GM12878 (cell line): ENCODE data around the gene DAB2IP. TPM values are rescaled to one million over a fixed set of nuclear protein-coding genes. Genes with fewer than 3 reads are reported as not detected.

Source experiments
- ATAC-seq: fragments of 200-7000 bp; cut with Tn5 transposase; 3 replicates; pipeline ENCODE4 v1.9.1; 2020; ENCODE audit warnings: mild to moderate bottlenecking, moderate library complexity
- BruUV-seq: library from RNA; stranded (reverse); fragments of 400-500 nt; replicated peaks from 2 replicates; lab custom pipeline; 2021; lab: Mats Ljungman, UMichigan
- CTCF ChIA-PET: fragments of 300-600 bp; sonication (Branson Sonifier 250); formaldehyde crosslinking; extraction: SDS; loops from one replicate; lab custom pipeline; 2021; ENCODE audit warnings: inconsistent platforms; lab: Yijun Ruan, JAX
- POLR2A ChIA-PET: fragments of 350-600 bp; formaldehyde crosslinking; extraction: SDS; loops from one replicate; lab custom pipeline; 2021; ENCODE audit warnings: inconsistent platforms; lab: Charles Lee
- RAD21 ChIA-PET: fragments of 300-600 bp; sonication (Branson Sonifier 250); formaldehyde crosslinking; loops from one replicate; lab custom pipeline; 2023; ENCODE audit warnings: antibody characterized with exemption; ENCODE audit not compliant: unreplicated experiment; lab: Charles Lee
- SMC1A ChIA-PET: fragments of 300-600 bp; sonication (Branson Sonifier 250); formaldehyde crosslinking; loops from one replicate; lab custom pipeline; 2023; ENCODE audit not compliant: unreplicated experiment, uncharacterized antibody; lab: Charles Lee
- DNase-seq: peaks from one replicate; pipeline ENCODE4 v3.0.0-alpha.2; 2011; ENCODE audit warnings: low read depth, low spot score
- FAIRE-seq: peaks from 3 replicates; lab custom pipeline; 2011; peaks lifted over from hg19 to GRCh38; lab: Jason Lieb, UNC
- H2AFZ ChIP-seq: 2 replicates; pipeline ENCODE4 v1.6.0; 2011; ENCODE audit warnings: low read depth, low read length, control low read depth; ENCODE audit not compliant: control insufficient read depth
- H3K27ac ChIP-seq: 2 replicates; pipeline ENCODE4 v1.5.1; 2011; ENCODE audit warnings: control low read depth; ENCODE audit not compliant: control insufficient read depth, insufficient read depth
- H3K27me3 ChIP-seq, 2 experiments: replicated peaks in 1 of 2; 2 replicates each; pipeline versions ENCODE4 v1.6.0 to v1.6.1; 2011; ENCODE audit warnings: low read length in 1 of 2; ENCODE audit not compliant: control insufficient read depth in 2 of 2, insufficient read depth in 2 of 2
- H3K36me3 ChIP-seq, 2 experiments: 2 replicates each; pipeline ENCODE4 v1.5.1; 2011; ENCODE audit warnings: low read length in 1 of 2; ENCODE audit not compliant: control insufficient read depth in 2 of 2, insufficient read depth in 2 of 2
- H3K4me1 ChIP-seq: 2 replicates; pipeline ENCODE4 v1.6.1; 2011; ENCODE audit warnings: mild to moderate bottlenecking, low read length, moderate library complexity, mixed read lengths; ENCODE audit not compliant: control insufficient read depth, insufficient read depth
- H3K4me2 ChIP-seq: 2 replicates; pipeline ENCODE4 v1.6.0; 2011; ENCODE audit warnings: control low read depth; ENCODE audit not compliant: control insufficient read depth, insufficient read depth
- H3K4me3 ChIP-seq: fragments of 200-600 bp; sonication (generic); 2 replicates; pipeline ENCODE4 v1.5.1; 2016
- H3K79me2 ChIP-seq: 2 replicates; pipeline ENCODE4 v1.6.0; 2011; ENCODE audit warnings: low read length; ENCODE audit not compliant: control insufficient read depth, insufficient read depth
- H3K9ac ChIP-seq: 2 replicates; pipeline ENCODE4 v1.8.0; 2011; ENCODE audit warnings: low read length, control low read depth, mixed read lengths; ENCODE audit not compliant: control insufficient read depth, insufficient read depth
- H3K9me3 ChIP-seq: replicated peaks from 3 replicates; pipeline ENCODE4 v1.5.1; 2011; ENCODE audit warnings: mild to moderate bottlenecking, low read length; ENCODE audit not compliant: control insufficient read depth, insufficient read depth
- H4K20me1 ChIP-seq: 2 replicates; pipeline ENCODE4 v1.6.0; 2011; ENCODE audit not compliant: control insufficient read depth, insufficient read depth
- ATF3 ChIP-seq: IDR thresholded peaks from 2 replicates; pipeline ENCODE4 v1.6.1; 2011; ENCODE audit warnings: low read depth, mild to moderate bottlenecking, low read length, moderate library complexity, borderline replicate concordance; ENCODE audit errors: extremely low read depth
- BCL11A ChIP-seq: IDR thresholded peaks from 2 replicates; pipeline ENCODE4 v1.6.1; 2011; ENCODE audit warnings: low read depth, low read length
- BHLHE40 ChIP-seq, 2 experiments: fragments of 450-650 bp in 1 of 2; IDR thresholded peaks; 2 replicates each; pipeline ENCODE4 v1.6.1; 2011 to 2017; ENCODE audit warnings: low read depth in 2 of 2, borderline replicate concordance in 1 of 2, improper control_type of control experiment in 1 of 2, low read length in 1 of 2, mild to moderate bottlenecking in 1 of 2
- CREB1 ChIP-seq: IDR thresholded peaks from 2 replicates; pipeline ENCODE4 v1.6.1; 2012; ENCODE audit warnings: low read depth, mild to moderate bottlenecking, inconsistent platforms
- E4F1 ChIP-seq: fragments of 450-650 bp; IDR thresholded peaks from 2 replicates; pipeline ENCODE4 v1.6.1; 2018; ENCODE audit warnings: borderline replicate concordance, mild to moderate bottlenecking; ENCODE audit not compliant: partially characterized antibody
- FOXM1 ChIP-seq: IDR thresholded peaks from 2 replicates; pipeline ENCODE4 v1.6.1; 2012; ENCODE audit warnings: low read depth, mild to moderate bottlenecking, inconsistent platforms, low read length, moderate library complexity
- HCFC1 ChIP-seq: fragments of 150-350 bp; IDR thresholded peaks from 2 replicates; pipeline ENCODE4 v1.6.1; 2014; ENCODE audit warnings: low read length
- HDGF ChIP-seq: fragments of 450-650 bp; IDR thresholded peaks from 2 replicates; pipeline ENCODE4 v1.6.1; 2016; ENCODE audit warnings: antibody characterized with exemption
- JUND ChIP-seq: IDR thresholded peaks from 2 replicates; pipeline ENCODE4 v1.6.1; 2012; ENCODE audit warnings: low read depth, mild to moderate bottlenecking, low read length, improper control_type of control experiment, moderate library complexity
- KLF5 ChIP-seq: fragments of 450-650 bp; IDR thresholded peaks from 2 replicates; pipeline ENCODE4 v1.6.1; 2014; ENCODE audit warnings: mild to moderate bottlenecking; ENCODE audit not compliant: partially characterized antibody
- POLR2A ChIP-seq: IDR thresholded peaks from 2 replicates; pipeline ENCODE4 v1.6.1; 2011; ENCODE audit warnings: low read depth, mild to moderate bottlenecking, low read length
- RCOR1 ChIP-seq: conservative IDR thresholded peaks from 2 replicates; pipeline ENCODE4 v1.6.1; 2012; ENCODE audit warnings: low read depth, low read length, improper control_type of control experiment
- SMARCA5 ChIP-seq: fragments of 450-650 bp; IDR thresholded peaks from 2 replicates; pipeline ENCODE4 v1.6.1; 2017; ENCODE audit warnings: mild to moderate bottlenecking
- SRF ChIP-seq, 2 experiments: IDR thresholded peaks; 2 replicates each; pipeline ENCODE4 v1.6.1; 2011; ENCODE audit warnings: low read depth in 2 of 2, low read length in 2 of 2, mild to moderate bottlenecking in 1 of 2, moderate library complexity in 1 of 2
- SUPT20H ChIP-seq: IDR thresholded peaks from 2 replicates; pipeline ENCODE4 v1.6.1; 2011; ENCODE audit warnings: low read depth, mild to moderate bottlenecking, low read length, moderate library complexity, borderline replicate concordance; ENCODE audit not compliant: control insufficient read depth
- ZBED1 ChIP-seq: IDR thresholded peaks from 2 replicates; pipeline ENCODE4 v1.6.1; 2016; ENCODE audit warnings: borderline replicate concordance
- WGBS: methylation state at CpG from one replicate; pipeline ENCODE4 v1.1.6; 2016; ENCODE audit warnings: low lambda C conversion rate; ENCODE audit not compliant: insufficient replicate concordance, insufficient coverage; ENCODE audit errors: missing lambda C conversion rate; 5-methylcytosine and 5-hydroxymethylcytosine counted together
- in situ Hi-C: fragments of 300-500 bp; cut with MboI; formaldehyde crosslinking; loops from 9 replicates; pipeline ENCODE4 v1.14.3; 2018; ENCODE audit warnings: mixed read lengths
- intact Hi-C: fragments of 100-400 bp; cut with micrococcal nuclease; formaldehyde crosslinking; loops from one replicate; pipeline ENCODE4 v1.14.2; 2022; ENCODE audit not compliant: unreplicated experiment
- polyA plus RNA-seq, 11 experiments: library from polyadenylated mRNA; depleted of rRNA in 4 of 11; unstranded in 6 of 11; stranded (reverse) in 5 of 11; fragments of >200 nt; fragmentation: Nextera tagmentation in 4 of 11; fragmentation: Illumina TruSeq in 1 of 11; extraction: Ambion mirVana in 4 of 11; extraction: Trizol in 1 of 11; gene quantifications; 1 replicate in 1 of 11; 2 replicates in 10 of 11; pipeline versions ENCODE4 v1.2.1 to v1.2.3, GENCODE V29; 2011 to 2016; ENCODE audit warnings: inconsistent platforms in 2 of 11, missing spikeins in 2 of 11, low read depth in 1 of 11
- total RNA-seq, 4 experiments: library from RNA; depleted of rRNA in 3 of 4; stranded (reverse); fragments of >200 nt in 3 of 4; fragmentation: Illumina TruSeq in 1 of 4; extraction: Trizol in 1 of 4; gene quantifications; 2 replicates each; pipeline versions ENCODE4 v1.2.1 to v1.2.3, GENCODE V29; 2013 to 2021
- TF ChIP-seq, protein P1 (sequence below): fragments of 150-350 bp; IDR thresholded peaks from 2 replicates; pipeline ENCODE4 v1.6.1; 2014; ENCODE audit warnings: mild to moderate bottlenecking, low read depth, low read length

The DAB2IP gene
- total and polyA plus RNA-seq, 10 of the 15 experiments (the other 5 are each of a cell fraction or from before 2014, with no cell fraction given) = 0.03 to 0.38 (median 0.14) TPM; not detected in 6

GRCh38 chr9:121700832-121701419, 49.5 kb downstream of the DAB2IP start:
- Histone ChIP-seq H2AFZ (no peak overlapping the region), H3K9ac (no peak overlapping the region), H3K79me2 (no peaks in the 10 kb centered on the region), H3K4me3 (no peak overlapping the region), H3K4me2 (no peak overlapping the region), H3K4me1 (no peaks in the 10 kb centered on the region; the same call in 1 of the 2 replicates), H3K9me3 (no peaks in the 10 kb centered on the region), H3K36me3 (no peaks in the 10 kb centered on the region), H4K20me1 (no peaks in the 10 kb centered on the region; the same call in 1 of the 2 replicates), H3K27me3 (peaks cover 7 to 21% of the 10 kb centered on the region in 2 experiments), H3K27ac (no peak overlapping the region)
- intact Hi-C loops (no loop called here), in situ Hi-C loops (no loop called here)
- SMC1A ChIA-PET = no interaction called here
- POLR2A ChIA-PET = no interaction called here
- CTCF ChIA-PET = no interaction called here
- BruUV-seq = no TSS peak
- DNase-seq (no peak), ATAC-seq (no peak; the same call in 2 of the 3 replicates), FAIRE-seq (no peak)
- 49% methylated on average over 26 of the region's 26 CpGs for WGBS
- no peak for TF ChIP-seq JUND
- no peak for TF ChIP-seq POLR2A
- no peak for TF ChIP-seq HCFC1
- TF ChIP-seq, protein P1, sequence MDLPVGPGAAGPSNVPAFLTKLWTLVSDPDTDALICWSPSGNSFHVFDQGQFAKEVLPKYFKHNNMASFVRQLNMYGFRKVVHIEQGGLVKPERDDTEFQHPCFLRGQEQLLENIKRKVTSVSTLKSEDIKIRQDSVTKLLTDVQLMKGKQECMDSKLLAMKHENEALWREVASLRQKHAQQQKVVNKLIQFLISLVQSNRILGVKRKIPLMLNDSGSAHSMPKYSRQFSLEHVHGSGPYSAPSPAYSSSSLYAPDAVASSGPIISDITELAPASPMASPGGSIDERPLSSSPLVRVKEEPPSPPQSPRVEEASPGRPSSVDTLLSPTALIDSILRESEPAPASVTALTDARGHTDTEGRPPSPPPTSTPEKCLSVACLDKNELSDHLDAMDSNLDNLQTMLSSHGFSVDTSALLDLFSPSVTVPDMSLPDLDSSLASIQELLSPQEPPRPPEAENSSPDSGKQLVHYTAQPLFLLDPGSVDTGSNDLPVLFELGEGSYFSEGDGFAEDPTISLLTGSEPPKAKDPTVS = no peak
- TF ChIP-seq CREB1 = no peak
- no peak for TF ChIP-seq FOXM1
- no peak for TF ChIP-seq ZBED1
- TF ChIP-seq SMARCA5 = no peak
- no peak for TF ChIP-seq E4F1
- TF ChIP-seq SUPT20H = no peak
- TF ChIP-seq HDGF = no peak
- TF ChIP-seq SRF (IDR thresholded peaks at IDR 0.05; ENCODE audit: low read depth in 2 of 2, low read length in 2 of 2) = no peak
- TF ChIP-seq RCOR1 = no peak
- no peak for TF ChIP-seq KLF5
- TF ChIP-seq BHLHE40 (IDR thresholded peaks at IDR 0.05; ENCODE audit: borderline replicate concordance in 1 of 2, low read depth in 2 of 2, low read length in 1 of 2) = no peak
- TF ChIP-seq ATF3 = no peak
- no peak for TF ChIP-seq BCL11A
- RAD21 ChIA-PET = no interaction called here
